Ovary (tissue), 3 donors: ENCODE results near the gene SMAD5.

Experiments used
- EP300 ChIP-seq: sonication (generic); formaldehyde crosslinking; IDR thresholded peaks from one replicate; pipeline ENCODE4 v1.6.1; 2017; ENCODE audit warnings: antibody characterized with exemption
- POLR2A ChIP-seq: fragments of 450-650 bp; IDR thresholded peaks from one replicate; pipeline ENCODE4 v1.6.1; 2017; ENCODE audit warnings: antibody characterized with exemption, mild to moderate bottlenecking, moderate library complexity
- TF ChIP-seq, protein P1 (sequence below), 3 donors: fragments of 450-650 bp in 2 of 3; fragments of 200-600 bp in 1 of 3; IDR thresholded peaks; one replicate each; pipeline versions ENCODE4 v1.5.1 to v1.8.0; 2016 to 2022; ENCODE audit warnings: antibody characterized with exemption in 3 of 3, mild to moderate bottlenecking in 1 of 3
- donor health status: DM: no; HTN: no; CAD: no.

DNA sequence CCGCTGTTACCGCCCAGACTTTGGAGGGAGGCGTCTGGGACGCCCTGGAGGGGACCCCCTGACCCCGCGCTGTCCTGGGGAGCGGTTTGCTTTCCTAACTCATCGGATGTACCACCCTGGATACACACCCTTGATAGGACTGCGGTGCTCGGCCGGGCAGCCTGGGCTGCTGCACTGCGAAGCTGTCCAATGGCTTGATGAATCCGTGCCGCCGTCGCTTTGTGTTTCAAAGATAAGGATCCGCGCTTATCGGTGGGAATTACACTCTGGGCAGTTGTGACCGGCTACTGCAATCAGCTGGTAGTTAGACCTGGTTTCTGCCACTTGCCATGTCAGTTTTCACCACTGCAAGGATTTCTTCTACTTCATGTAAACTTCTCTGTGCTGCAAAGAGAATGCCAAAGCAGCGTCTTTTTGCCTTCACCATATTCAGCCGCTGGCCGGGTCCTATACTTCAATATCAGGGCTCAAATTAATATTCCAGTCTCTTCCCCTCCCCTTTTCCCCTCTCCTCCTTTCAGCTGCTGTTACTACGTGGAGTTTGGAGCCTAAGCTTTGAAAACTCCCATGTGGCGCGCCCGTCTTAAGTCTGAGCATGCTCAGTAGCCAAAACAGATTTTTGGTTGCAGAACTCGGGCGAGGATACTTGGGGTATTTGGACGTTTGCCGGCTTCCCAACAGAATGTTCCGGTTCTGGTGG lies 727 bp downstream of the SMAD5 start:
- TF ChIP-seq, protein P1, sequence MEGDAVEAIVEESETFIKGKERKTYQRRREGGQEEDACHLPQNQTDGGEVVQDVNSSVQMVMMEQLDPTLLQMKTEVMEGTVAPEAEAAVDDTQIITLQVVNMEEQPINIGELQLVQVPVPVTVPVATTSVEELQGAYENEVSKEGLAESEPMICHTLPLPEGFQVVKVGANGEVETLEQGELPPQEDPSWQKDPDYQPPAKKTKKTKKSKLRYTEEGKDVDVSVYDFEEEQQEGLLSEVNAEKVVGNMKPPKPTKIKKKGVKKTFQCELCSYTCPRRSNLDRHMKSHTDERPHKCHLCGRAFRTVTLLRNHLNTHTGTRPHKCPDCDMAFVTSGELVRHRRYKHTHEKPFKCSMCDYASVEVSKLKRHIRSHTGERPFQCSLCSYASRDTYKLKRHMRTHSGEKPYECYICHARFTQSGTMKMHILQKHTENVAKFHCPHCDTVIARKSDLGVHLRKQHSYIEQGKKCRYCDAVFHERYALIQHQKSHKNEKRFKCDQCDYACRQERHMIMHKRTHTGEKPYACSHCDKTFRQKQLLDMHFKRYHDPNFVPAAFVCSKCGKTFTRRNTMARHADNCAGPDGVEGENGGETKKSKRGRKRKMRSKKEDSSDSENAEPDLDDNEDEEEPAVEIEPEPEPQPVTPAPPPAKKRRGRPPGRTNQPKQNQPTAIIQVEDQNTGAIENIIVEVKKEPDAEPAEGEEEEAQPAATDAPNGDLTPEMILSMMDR (IDR thresholded peaks at IDR 0.05): no peak
- TF ChIP-seq POLR2A (no peak), EP300 (no peak)
